WTC11 (cell line): ENCODE data around the gene MIEF1. TPM values are rescaled to one million over a fixed set of nuclear protein-coding genes. Genes with fewer than 3 reads are reported as not detected.
A peak's percentile ranks its signal among the peaks of the same experiment; 100 is the strongest.

Experiments used
- ATAC-seq: fragments of 200-7000 bp; cut with Tn5 transposase; 2 replicates; pipeline ENCODE4 v1.10.0; 2021; ENCODE audit warnings: mild to moderate bottlenecking, moderate library complexity
- CTCF ChIA-PET: fragments of 300-600 bp; sonication (Branson Sonifier 250); formaldehyde crosslinking; loops from one replicate; lab custom pipeline; 2021; ENCODE audit warnings: antibody characterized with exemption; lab: Charles Lee
- POLR2A ChIA-PET: fragments of 350-600 bp; sonication (Branson Sonifier 250); formaldehyde crosslinking; loops from one replicate; lab custom pipeline; 2021; ENCODE audit warnings: antibody characterized with exemption; lab: Charles Lee
- DNase-seq: peaks from one replicate; pipeline ENCODE4 v3.0.0; 2021; ENCODE audit warnings: low spot score
- H3K27ac Mint-ChIP-seq: 2 replicates; pipeline ENCODE4 v1.8.0; 2021; ENCODE audit warnings: mixed read lengths
- H3K27me3 Mint-ChIP-seq: 2 replicates; pipeline ENCODE4 v1.8.0; 2021; ENCODE audit warnings: low read depth, mild to moderate bottlenecking, moderate library complexity, mixed read lengths
- H3K36me3 Mint-ChIP-seq: 2 replicates; pipeline ENCODE4 v1.8.0; 2021; ENCODE audit warnings: mixed read lengths
- H3K4me1 Mint-ChIP-seq: 2 replicates; pipeline ENCODE4 v1.8.0; 2022; ENCODE audit warnings: mixed read lengths
- H3K4me3 Mint-ChIP-seq: 2 replicates; pipeline ENCODE4 v1.8.0; 2021; ENCODE audit warnings: mild to moderate bottlenecking, moderate library complexity, mixed read lengths
- H3K9me3 Mint-ChIP-seq: 2 replicates; pipeline ENCODE4 v1.8.0; 2021; ENCODE audit warnings: mixed read lengths
- ATF1 ChIP-seq: sonication (generic); formaldehyde crosslinking; IDR thresholded peaks from 2 replicates; pipeline ENCODE4 v1.8.1; 2023; ENCODE audit warnings: mild to moderate bottlenecking, moderate library complexity, missing genetic modification reagents
- CBFB ChIP-seq: sonication (generic); formaldehyde crosslinking; IDR thresholded peaks from 2 replicates; pipeline ENCODE4 v1.8.1; 2022; ENCODE audit warnings: mild to moderate bottlenecking, low read depth, missing genetic modification reagents
- CTCF ChIP-seq: fragments of 200-600 bp; IDR thresholded peaks from 2 replicates; pipeline ENCODE4 v1.8.0; 2022; ENCODE audit warnings: antibody characterized with exemption
- E2F4 ChIP-seq: sonication (generic); formaldehyde crosslinking; IDR thresholded peaks from 2 replicates; pipeline ENCODE4 v1.8.1; 2022; ENCODE audit warnings: low read depth, mild to moderate bottlenecking, moderate library complexity, missing genetic modification reagents, borderline replicate concordance
- E2F5 ChIP-seq: sonication (generic); formaldehyde crosslinking; IDR thresholded peaks from 2 replicates; pipeline ENCODE4 v1.8.1; 2022; ENCODE audit warnings: mild to moderate bottlenecking, moderate library complexity, missing genetic modification reagents
- ELF4 ChIP-seq: sonication (generic); formaldehyde crosslinking; IDR thresholded peaks from 2 replicates; pipeline ENCODE4 v1.8.1; 2022; ENCODE audit warnings: low read depth, mild to moderate bottlenecking, moderate library complexity, missing genetic modification reagents
- FOXJ3 ChIP-seq: sonication (generic); formaldehyde crosslinking; IDR thresholded peaks from 2 replicates; pipeline ENCODE4 v1.9.0; 2021; ENCODE audit warnings: missing genetic modification reagents, mild to moderate bottlenecking, borderline replicate concordance
- FOXK1 ChIP-seq: sonication (generic); formaldehyde crosslinking; IDR thresholded peaks from 2 replicates; pipeline ENCODE4 v1.8.0; 2022; ENCODE audit warnings: mild to moderate bottlenecking, moderate library complexity, missing genetic modification reagents
- NFATC4 ChIP-seq: fragments of 250-450 bp; sonication (Bioruptor Pico); IDR thresholded peaks from 2 replicates; pipeline ENCODE4 v1.9.0; 2021; ENCODE audit warnings: mild to moderate bottlenecking
- NFYB ChIP-seq: sonication (generic); formaldehyde crosslinking; conservative IDR thresholded peaks from 2 replicates; pipeline ENCODE4 v1.8.0; 2022; ENCODE audit warnings: low read depth, missing genetic modification reagents
- PRRX2 ChIP-seq: fragments of 250-450 bp; sonication (Bioruptor Pico); IDR thresholded peaks from 2 replicates; pipeline ENCODE4 v1.8.0; 2021; ENCODE audit warnings: mild to moderate bottlenecking
- RELA ChIP-seq: sonication (generic); formaldehyde crosslinking; IDR thresholded peaks from 2 replicates; pipeline ENCODE4 v1.8.1; 2022; ENCODE audit warnings: missing genetic modification reagents, mild to moderate bottlenecking, borderline replicate concordance
- RORB ChIP-seq: fragments of 250-450 bp; sonication (Bioruptor Pico); IDR thresholded peaks from 2 replicates; pipeline ENCODE4 v1.9.0; 2021; ENCODE audit warnings: mild to moderate bottlenecking
- STAT6 ChIP-seq: sonication (generic); formaldehyde crosslinking; conservative IDR thresholded peaks from 2 replicates; pipeline ENCODE4 v1.8.1; 2023; ENCODE audit warnings: mild to moderate bottlenecking, low read depth, missing genetic modification reagents, moderate library complexity
- TCF7 ChIP-seq: sonication (generic); formaldehyde crosslinking; IDR thresholded peaks from 2 replicates; pipeline ENCODE4 v1.8.0; 2022; ENCODE audit warnings: mild to moderate bottlenecking, low read depth, missing genetic modification reagents, moderate library complexity
- TEAD1 ChIP-seq: sonication (generic); formaldehyde crosslinking; IDR thresholded peaks from 2 replicates; pipeline ENCODE4 v1.8.0; 2022; ENCODE audit warnings: mild to moderate bottlenecking, missing genetic modification reagents
- TEAD4 ChIP-seq: sonication (generic); formaldehyde crosslinking; IDR thresholded peaks from 2 replicates; pipeline ENCODE4 v1.8.0; 2022; ENCODE audit warnings: mild to moderate bottlenecking, missing genetic modification reagents
- USF1 ChIP-seq: sonication (generic); formaldehyde crosslinking; IDR thresholded peaks from 2 replicates; pipeline ENCODE4 v1.8.0; 2022; ENCODE audit warnings: mild to moderate bottlenecking, missing genetic modification reagents
- ZNF138 ChIP-seq: sonication (generic); formaldehyde crosslinking; conservative IDR thresholded peaks from 2 replicates; pipeline ENCODE4 v1.8.1; 2022; ENCODE audit warnings: mild to moderate bottlenecking, moderate library complexity, missing genetic modification reagents
- ZNF281 ChIP-seq: sonication (generic); formaldehyde crosslinking; IDR thresholded peaks from 2 replicates; pipeline ENCODE4 v1.8.0; 2023; ENCODE audit warnings: mild to moderate bottlenecking, missing genetic modification reagents
- ZNF423 ChIP-seq: fragments of 250-450 bp; sonication (Bioruptor Pico); IDR thresholded peaks from 2 replicates; pipeline ENCODE4 v2.1.2; 2022; ENCODE audit warnings: mild to moderate bottlenecking, moderate library complexity
- total RNA-seq: library from RNA; stranded (reverse); gene quantifications from 3 replicates; pipeline ENCODE4 v1.2.3, GENCODE V29; 2021

The MIEF1 gene
- total RNA-seq, 1 experiment from 2014 or later = 38.7 TPM

GRCh38 chr22:39463931-39464390 is 38.1 kb upstream of the MIEF1 start:
- ChIA-PET POLR2A (no interaction called here), CTCF (interaction anchor here (1.6 to 1.9 kb wide), 2 partner anchors 32 to 65 kb away, joined by 5 to 8 read pairs; no protein-coding TSS in a partner anchor)
- Mint-ChIP-seq H3K27me3 (peaks cover 10% of the 10 kb centered on the region), H3K9me3 (no peaks in the 10 kb centered on the region), H3K4me1 (peaks cover 7% of the 10 kb centered on the region), H3K27ac (no peak overlapping the region), H3K4me3 (no peak overlapping the region), H3K36me3 (no peaks in the 10 kb centered on the region)
- no peak for DNase-seq
- TF ChIP-seq TCF7 (CRISPR knock-in tag) = no peak
- TF ChIP-seq TEAD4 (CRISPR knock-in tag) = no peak
- no peak for TF ChIP-seq ZNF138 (CRISPR knock-in tag)
- no peak for TF ChIP-seq E2F5 (CRISPR knock-in tag)
- no peak for TF ChIP-seq FOXJ3 (CRISPR knock-in tag)
- no peak for TF ChIP-seq ELF4
- no peak for TF ChIP-seq ZNF423 (CRISPR knock-in tag)
- no peak for TF ChIP-seq CBFB (CRISPR knock-in tag)
- ATAC-seq = no peak

GRCh38 chr22:39466228-39467006 is 35.7 kb upstream of the MIEF1 start:
- no peak overlapping the region for H3K4me3 Mint-ChIP-seq
- H3K9me3 Mint-ChIP-seq = no peaks in the 10 kb centered on the region
- H3K27ac Mint-ChIP-seq = peak overlapping the region; percentile 27; the same call in 1 of the 2 replicates
- DNase-seq (no peak), ATAC-seq (no peak)
- ChIA-PET POLR2A (no interaction called here), CTCF (interaction anchor here (0.6 to 2.7 kb wide), 3 partner anchors 11 to 48 kb away, joined by 3 to 12 read pairs (median 3); no protein-coding TSS in a partner anchor)
- H3K36me3 Mint-ChIP-seq = no peaks in the 10 kb centered on the region
- H3K27me3 Mint-ChIP-seq = no peaks in the 10 kb centered on the region
- peaks cover 29% of the 10 kb centered on the region for H3K4me1 Mint-ChIP-seq
- TF ChIP-seq NFYB (CRISPR knock-in tag) = no peak
- no peak for TF ChIP-seq CTCF
- no peak for TF ChIP-seq USF1 (CRISPR knock-in tag)
- no peak for TF ChIP-seq ZNF138 (CRISPR knock-in tag)
- TF ChIP-seq PRRX2 = no peak
- TF ChIP-seq FOXK1 (CRISPR knock-in tag) = no peak
- no peak for TF ChIP-seq E2F4 (CRISPR knock-in tag)
- TF ChIP-seq E2F5 (CRISPR knock-in tag) = no peak
- TF ChIP-seq RORB (CRISPR knock-in tag) = no peak
- TF ChIP-seq NFATC4 (CRISPR knock-in tag) = no peak
- TF ChIP-seq STAT6 (CRISPR knock-in tag) = no peak
- no peak for TF ChIP-seq ATF1
- TF ChIP-seq TEAD1 (CRISPR knock-in tag) = no peak
- no peak for TF ChIP-seq ZNF281 (CRISPR knock-in tag)
- TF ChIP-seq RELA (CRISPR knock-in tag) = no peak
